GM12865 (cell line): ENCODE results near the gene SCLY.

Source experiments
- DNase-seq: peaks from one replicate; pipeline ENCODE4 v3.0.0; 2010; ENCODE audit warnings: low read depth
- H3K4me3 ChIP-seq: 2 replicates; pipeline ENCODE4 v1.5.1; 2011; ENCODE audit warnings: mild to moderate bottlenecking, low read depth, low read length, control low read depth
- CTCF ChIP-seq: IDR thresholded peaks from 2 replicates; pipeline ENCODE4 v1.5.1; 2011; ENCODE audit warnings: low read length, control low read depth, low read depth, inconsistent platforms; ENCODE audit not compliant: insufficient read depth; ENCODE audit errors: missing control alignments

SCLY gene

GRCh38 chr2:238082151-238082550 is 21.4 kb downstream of the SCLY start:
- no peak overlapping the region for H3K4me3 ChIP-seq
- TF ChIP-seq CTCF: no peak
- DNase-seq: no peak

- no peak for DNase-seq
- no peak overlapping the region for H3K4me3 ChIP-seq
- no peak for TF ChIP-seq CTCF
These were observed 22.0 kb downstream of the SCLY start for GRCh38 chr2:238082827-238083226.

GRCh38 chr2:238083919-238084318 is 23.1 kb downstream of the SCLY start:
- no peak for DNase-seq
- no peak overlapping the region for H3K4me3 ChIP-seq
- TF ChIP-seq CTCF: no peak

GRCh38 chr2:238084761-238085160 is 24.0 kb downstream of the SCLY start:
- no peak overlapping the region for H3K4me3 ChIP-seq
- DNase-seq: no peak
- no peak for TF ChIP-seq CTCF

DNA sequence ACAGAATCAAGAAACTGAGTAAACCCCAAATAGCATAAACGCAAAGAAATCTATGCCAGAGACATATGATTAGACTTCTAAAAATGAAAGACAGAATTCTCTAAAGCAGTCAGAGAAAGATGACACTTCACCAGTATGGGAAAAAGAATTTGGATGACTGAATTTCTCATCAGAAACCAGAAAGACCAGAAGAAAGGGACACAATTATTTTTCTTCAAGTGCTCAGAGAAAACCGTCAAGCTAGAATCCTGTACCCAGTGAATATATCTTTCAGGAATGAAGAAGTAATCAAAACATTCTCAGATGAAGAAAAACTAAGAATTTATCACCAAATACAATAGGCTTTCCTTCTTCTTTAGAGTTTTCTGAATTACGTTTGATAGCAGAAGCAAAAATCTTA is 25.1 kb downstream of the SCLY start:
- H3K4me3 ChIP-seq: no peak overlapping the region
- no peak for TF ChIP-seq CTCF
- no peak for DNase-seq

GRCh38 chr2:238087211-238087610 is 26.4 kb downstream of the SCLY start:
- TF ChIP-seq CTCF: no peak
- no peak overlapping the region for H3K4me3 ChIP-seq
- no peak for DNase-seq

- TF ChIP-seq CTCF: no peak
- H3K4me3 ChIP-seq: no peak overlapping the region
- DNase-seq: no peak
These were observed 30.1 kb downstream of the SCLY start for GRCh38 chr2:238090887-238091286.
